H1 (cell line): ENCODE measurements around the gene PREX1. TPM values are rescaled to one million over a fixed set of nuclear protein-coding genes. Genes with fewer than 3 reads are reported as not detected.

Experiments used
- CTCF ChIA-PET: fragments of 300-600 bp; sonication (Branson Sonifier 250); formaldehyde crosslinking; loops from one replicate; lab custom pipeline; 2021; ENCODE audit not compliant: partially characterized antibody; lab: Charles Lee
- POLR2A ChIA-PET: fragments of 300-600 bp; sonication (Branson Sonifier 250); formaldehyde crosslinking; loops from one replicate; lab custom pipeline; 2021; ENCODE audit warnings: inconsistent platforms; ENCODE audit not compliant: partially characterized antibody; lab: Charles Lee
- DNase-seq, 2 experiments: peaks; one replicate each; pipeline versions ENCODE4 v3.0.0 to v3.0.0-alpha.2; 2010 to 2022; ENCODE audit warnings: low spot score in 2 of 2, low read depth in 1 of 2, mixed read lengths in 1 of 2
- FAIRE-seq: peaks from 2 replicates; lab custom pipeline; 2011; peaks lifted over from hg19 to GRCh38; lab: Jason Lieb, UNC
- H2AFZ ChIP-seq: 2 replicates; pipeline ENCODE4 v1.8.1; 2012; ENCODE audit warnings: low read length, inconsistent platforms
- H2AK5ac ChIP-seq: 2 replicates; pipeline ENCODE4 v1.6.1; 2013; ENCODE audit warnings: low read depth, low read length
- H2BK120ac ChIP-seq: replicated peaks from 2 replicates; pipeline ENCODE3; 2013; ENCODE audit warnings: low read depth, low read length, inconsistent platforms
- H2BK12ac ChIP-seq: 2 replicates; pipeline ENCODE4 v1.6.1; 2013; ENCODE audit warnings: low read depth, low read length
- H2BK15ac ChIP-seq: 2 replicates; pipeline ENCODE4 v1.6.1; 2013; ENCODE audit warnings: low read length
- H2BK20ac ChIP-seq: 2 replicates; pipeline ENCODE4 v1.6.1; 2013; ENCODE audit warnings: low read length
- H2BK5ac ChIP-seq: 2 replicates; pipeline ENCODE4 v1.6.1; 2013; ENCODE audit warnings: low read depth, low read length
- H3K14ac ChIP-seq: 2 replicates; pipeline ENCODE4 v1.6.1; 2013; ENCODE audit warnings: inconsistent platforms; ENCODE audit not compliant: insufficient read length
- H3K18ac ChIP-seq: 2 replicates; pipeline ENCODE4 v1.6.1; 2013; ENCODE audit warnings: low read length; ENCODE audit errors: extremely low read depth
- H3K23ac ChIP-seq: 2 replicates; pipeline ENCODE4 v1.6.1; 2013; ENCODE audit warnings: inconsistent platforms; ENCODE audit not compliant: insufficient read length
- H3K23me2 ChIP-seq: 2 replicates; pipeline ENCODE4 v1.6.1; 2013; ENCODE audit warnings: low read depth, low read length
- H3K27ac ChIP-seq: 2 replicates; pipeline ENCODE4 v1.6.1; 2011; ENCODE audit warnings: low read depth, low read length, inconsistent platforms
- H3K27me3 ChIP-seq, 4 experiments: replicated peaks in 1 of 4; 1 replicate in 1 of 4; 2 replicates in 3 of 4; pipeline versions ENCODE4 v1.6.1 to v1.8.1; 2011 to 2013; ENCODE audit warnings: low read length in 3 of 4, mild to moderate bottlenecking in 3 of 4, inconsistent platforms in 2 of 4, mixed read lengths in 2 of 4, moderate library complexity in 1 of 4; ENCODE audit not compliant: control insufficient read depth in 3 of 4, insufficient read depth in 3 of 4; ENCODE audit errors: extremely low read depth in 1 of 4
- H3K36me3 ChIP-seq, 4 experiments: 2 replicates each; pipeline versions ENCODE4 v1.6.1 to v1.8.1; 2011 to 2013; ENCODE audit warnings: mild to moderate bottlenecking in 4 of 4, low read length in 3 of 4, moderate library complexity in 2 of 4, control low read depth in 1 of 4, inconsistent platforms in 1 of 4; ENCODE audit not compliant: insufficient read depth in 4 of 4, control insufficient read depth in 2 of 4
- H3K4ac ChIP-seq: replicated peaks from 2 replicates; pipeline ENCODE3; 2013; ENCODE audit warnings: low read length, low read depth, mixed read lengths, inconsistent platforms; ENCODE audit not compliant: insufficient read length
- H3K4me1 ChIP-seq, 4 experiments: replicated peaks in 1 of 4; 1 replicate in 1 of 4; 2 replicates in 3 of 4; pipeline versions ENCODE4 v1.6.1 to v1.8.1; 2011 to 2013; ENCODE audit warnings: low read length in 3 of 4, inconsistent platforms in 2 of 4, mixed read lengths in 1 of 4; ENCODE audit not compliant: insufficient read depth in 4 of 4, control insufficient read depth in 3 of 4
- H3K4me2 ChIP-seq, 2 experiments: 2 replicates each; pipeline versions ENCODE4 v1.6.1 to v1.8.1; 2011 to 2013; ENCODE audit warnings: low read depth in 2 of 2, low read length in 2 of 2, control low read depth in 1 of 2, inconsistent platforms in 1 of 2, mild to moderate bottlenecking in 1 of 2; ENCODE audit not compliant: insufficient read depth in 1 of 2
- H3K4me3 ChIP-seq, 4 experiments: fragments of 200-600, 300-600 bp in 1 of 4; sonication (generic), shearing (Covaris generic), sonication (Bioruptor Twin) in 1 of 4; 2 replicates each; pipeline versions ENCODE4 v1.5.1 to v1.8.1; 2011 to 2016; ENCODE audit warnings: low read length in 4 of 4, low read depth in 3 of 4, control low read depth in 2 of 4, inconsistent platforms in 2 of 4, mild to moderate bottlenecking in 2 of 4, mixed read lengths in 1 of 4, moderate library complexity in 1 of 4; ENCODE audit not compliant: insufficient read depth in 2 of 4; ENCODE audit errors: extremely low read depth in 1 of 4
- H3K56ac ChIP-seq: replicated peaks from 2 replicates; pipeline ENCODE3; 2013; ENCODE audit warnings: low read depth, mild to moderate bottlenecking, mixed read lengths, low read length, inconsistent platforms; ENCODE audit not compliant: insufficient read length
- H3K79me1 ChIP-seq: 2 replicates; pipeline ENCODE4 v1.6.1; 2013; ENCODE audit warnings: low read depth, low read length, control low read depth
- H3K79me2 ChIP-seq, 2 experiments: 2 replicates each; pipeline versions ENCODE4 v1.6.1 to v1.8.1; 2012 to 2013; ENCODE audit warnings: low read length in 2 of 2, mild to moderate bottlenecking in 2 of 2, inconsistent platforms in 1 of 2; ENCODE audit not compliant: insufficient read depth in 2 of 2, control insufficient read depth in 1 of 2
- H3K9ac ChIP-seq, 4 experiments: replicated peaks in 1 of 4; 1 replicate in 1 of 4; 2 replicates in 3 of 4; pipeline versions ENCODE4 v1.6.1 to v1.8.1; 2011 to 2013; ENCODE audit warnings: low read depth in 3 of 4, low read length in 3 of 4, control low read depth in 2 of 4, mild to moderate bottlenecking in 2 of 4, moderate library complexity in 2 of 4, inconsistent platforms in 1 of 4; ENCODE audit errors: extremely low read depth in 1 of 4
- H3K9me3 ChIP-seq, 2 experiments: 2 replicates each; pipeline versions ENCODE4 v1.6.1 to v1.8.1; 2012 to 2013; ENCODE audit warnings: mild to moderate bottlenecking in 2 of 2, moderate library complexity in 2 of 2, control low read depth in 1 of 2, inconsistent platforms in 1 of 2, low read depth in 1 of 2, low read length in 1 of 2, mixed read lengths in 1 of 2; ENCODE audit not compliant: insufficient read depth in 2 of 2
- H4K20me1 ChIP-seq, 2 experiments: replicated peaks in 1 of 2; 2 replicates each; pipeline versions ENCODE3 to v1.8.1; 2011 to 2013; ENCODE audit warnings: inconsistent platforms in 2 of 2, low read length in 2 of 2, mild to moderate bottlenecking in 1 of 2; ENCODE audit not compliant: insufficient read depth in 2 of 2, control insufficient read depth in 1 of 2
- H4K5ac ChIP-seq: 2 replicates; pipeline ENCODE4 v1.6.1; 2013; ENCODE audit warnings: low read length, low read depth, mixed read lengths, inconsistent platforms; ENCODE audit not compliant: insufficient read length
- H4K8ac ChIP-seq: 2 replicates; pipeline ENCODE4 v1.8.0; 2013; ENCODE audit warnings: mild to moderate bottlenecking, moderate library complexity, low read length, inconsistent platforms; ENCODE audit not compliant: insufficient read depth; ENCODE audit errors: extremely low read depth
- H4K91ac ChIP-seq: replicated peaks from 2 replicates; pipeline ENCODE3; 2013; ENCODE audit warnings: low read length, mixed read lengths, inconsistent platforms; ENCODE audit not compliant: insufficient read length
- BRCA1 ChIP-seq: IDR thresholded peaks from 2 replicates; pipeline ENCODE4 v1.6.1; 2012; ENCODE audit warnings: low read depth, low read length, improper control_type of control experiment
- JUN ChIP-seq: IDR thresholded peaks from 2 replicates; pipeline ENCODE4 v1.6.1; 2011; ENCODE audit warnings: low read depth, mild to moderate bottlenecking, improper control_type of control experiment, low read length
- POLR2A ChIP-seq, 2 experiments: IDR thresholded peaks; 1 replicate in 1 of 2; 2 replicates in 1 of 2; pipeline ENCODE4 v1.6.1; 2011; ENCODE audit warnings: low read depth in 2 of 2, low read length in 2 of 2, mild to moderate bottlenecking in 2 of 2; ENCODE audit errors: control extremely low read depth in 1 of 2
- RAD21 ChIP-seq, 2 experiments: IDR thresholded peaks in 1 of 2; conservative IDR thresholded peaks in 1 of 2; 2 replicates each; pipeline ENCODE4 v1.6.1; 2011; ENCODE audit warnings: low read depth in 2 of 2, low read length in 2 of 2, improper control_type of control experiment in 1 of 2, inconsistent platforms in 1 of 2, mild to moderate bottlenecking in 1 of 2, moderate library complexity in 1 of 2
- RBBP5 ChIP-seq: IDR thresholded peaks from 2 replicates; pipeline ENCODE4 v1.7.1; 2012; ENCODE audit warnings: low read depth, mild to moderate bottlenecking, inconsistent platforms, low read length, moderate library complexity, borderline replicate concordance
- SAP30 ChIP-seq: fragments of 300-600 bp; sonication (generic); IDR thresholded peaks from 2 replicates; pipeline ENCODE4 v1.7.1; 2012; ENCODE audit warnings: low read length, moderate library complexity, mild to moderate bottlenecking, inconsistent platforms; ENCODE audit not compliant: insufficient read depth, insufficient replicate concordance
- SIRT6 ChIP-seq: IDR thresholded peaks from one replicate; pipeline ENCODE4 v1.7.1; 2012; ENCODE audit warnings: low read length, inconsistent platforms
- SRF ChIP-seq: IDR thresholded peaks from 2 replicates; pipeline ENCODE4 v1.6.1; 2011; ENCODE audit warnings: mild to moderate bottlenecking, low read depth, low read length, moderate library complexity
- TAF7 ChIP-seq: optimal IDR thresholded peaks from 2 replicates; pipeline ENCODE3; 2011; ENCODE audit warnings: low read depth, mild to moderate bottlenecking, inconsistent platforms, low read length, moderate library complexity, borderline replicate concordance
- TBP ChIP-seq: IDR thresholded peaks from 2 replicates; pipeline ENCODE4 v1.6.1; 2011; ENCODE audit warnings: low read depth, low read length, improper control_type of control experiment
- TCF12 ChIP-seq: IDR thresholded peaks from 2 replicates; pipeline ENCODE4 v1.6.1; 2011; ENCODE audit warnings: low read depth, mild to moderate bottlenecking, low read length
- ZNF274 ChIP-seq: IDR thresholded peaks from 2 replicates; pipeline ENCODE4 v1.7.0; 2012; ENCODE audit warnings: low read length, borderline replicate concordance; ENCODE audit errors: extremely low read depth
- WGBS, 2 experiments: shearing (Covaris generic) in 1 of 2; methylation state at CpG; one replicate each; pipeline versions ENCODE4 v1.1.6 to v1.1.7; 2013 to 2015; ENCODE audit warnings: low lambda C conversion rate in 2 of 2, mixed read lengths in 2 of 2, inconsistent platforms in 1 of 2, low coverage in 1 of 2, missing lambda C conversion rate in 1 of 2; ENCODE audit not compliant: insufficient replicate concordance in 2 of 2, insufficient coverage in 1 of 2, insufficient read length in 1 of 2; ENCODE audit errors: extremely low coverage in 1 of 2, missing lambda C conversion rate in 1 of 2; 5-methylcytosine and 5-hydroxymethylcytosine counted together
- polyA plus RNA-seq, 7 experiments: library from polyadenylated mRNA; depleted of rRNA in 3 of 7; stranded (reverse) in 5 of 7; unstranded in 2 of 7; fragments of >200 nt in 5 of 7; fragments of 200-250 nt in 2 of 7; gene quantifications; 1 replicate in 5 of 7; 2 replicates in 1 of 7; 4 replicates in 1 of 7; pipeline versions ENCODE4 v1.2.1 to v1.2.3, GENCODE V29; 2011 to 2013; ENCODE audit warnings: missing spikeins in 2 of 7, mixed read lengths in 2 of 7
- total RNA-seq: library from RNA; stranded (reverse); fragmentation: NEBNext Ultra II Directional; extraction: Animal tissue kit (Norgen Biotek cat#: 25700); gene quantifications from 2 replicates; pipeline ENCODE4 v1.2.1, GENCODE V29; 2021
- TF ChIP-seq, protein P1 (sequence below): IDR thresholded peaks from 2 replicates; pipeline ENCODE4 v1.6.1; 2012; ENCODE audit warnings: inconsistent platforms

The PREX1 gene
- total and polyA plus RNA-seq, 2 of the 8 experiments (the other 6 are each of a cell fraction or from before 2014, with no cell fraction given), result 10.7 to 12.8 TPM

- Histone ChIP-seq H3K27me3 (no peaks in the 10 kb centered on the region), H3K23ac (no peak overlapping the region), H3K36me3 (no peaks in the 10 kb centered on the region), H2BK20ac (no peak overlapping the region), H4K8ac (no peak overlapping the region), H3K23me2 (no peaks in the 10 kb centered on the region), H2AFZ (no peak overlapping the region), H3K4me3 (no peak overlapping the region), H2BK5ac (no peak overlapping the region), H4K20me1 (no peaks in the 10 kb centered on the region), H3K14ac (no peak overlapping the region), H3K9ac (no peak overlapping the region), H2BK120ac (no peak overlapping the region), H3K18ac (no peak overlapping the region), H3K4me1 (peaks cover 0 to 3% (median 0%) of the 10 kb centered on the region in 4 experiments; a peak in 1 of 7 replicates), H3K4ac (no peak overlapping the region), H4K91ac (no peak overlapping the region), H2BK12ac (no peak overlapping the region), H3K56ac (no peak overlapping the region), H3K79me1 (no peaks in the 10 kb centered on the region; the same call in 1 of the 2 replicates), H2AK5ac (no peak overlapping the region), H3K79me2 (no peaks in the 10 kb centered on the region), H3K27ac (no peak overlapping the region), H3K4me2 (no peak overlapping the region), H2BK15ac (0 out of 2 replicates have a peak overlapping the region, but pooled peaks have one; percentile 22), H3K9me3 (no peaks in the 10 kb centered on the region), H4K5ac (no peak overlapping the region)
- DNase-seq, result no peak
- FAIRE-seq, result no peak
- WGBS, 2 experiments, result 76% methylated on average over 2 of the region's 2 CpGs; no CpG with 5 or more reads in 1 of the 2 experiments
- CTCF ChIA-PET, result interaction anchor here (1.6 to 4.5 kb wide), 6 partner anchors 9 to 60 kb away, joined by 3 to 15 read pairs (median 6); no protein-coding TSS in a partner anchor
- POLR2A ChIA-PET, result interaction anchor here (1.6 kb wide), 1 partner anchor 111 kb away, joined by 4 read pairs; the partner anchor contains the start of gene PREX1
- TF ChIP-seq, protein P1, sequence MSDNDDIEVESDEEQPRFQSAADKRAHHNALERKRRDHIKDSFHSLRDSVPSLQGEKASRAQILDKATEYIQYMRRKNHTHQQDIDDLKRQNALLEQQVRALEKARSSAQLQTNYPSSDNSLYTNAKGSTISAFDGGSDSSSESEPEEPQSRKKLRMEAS, result no peak
- TF ChIP-seq RAD21 (IDR thresholded peaks at IDR 0.05 in 1 of 2, conservative IDR thresholded peaks at IDR 0.05 in 1 of 2; ENCODE audit: low read depth in 2 of 2, low read length in 2 of 2), result no peak
- no peak for TF ChIP-seq TBP
- TF ChIP-seq SIRT6, result no peak
- TF ChIP-seq TCF12, result no peak
- TF ChIP-seq TAF7, result no peak
- no peak for TF ChIP-seq BRCA1
- no peak for TF ChIP-seq SAP30
- TF ChIP-seq JUN, result no peak
- TF ChIP-seq POLR2A (IDR thresholded peaks at IDR 0.05; ENCODE audit: control extremely low read depth in 1 of 2, low read depth in 2 of 2, low read length in 2 of 2), result no peak
- TF ChIP-seq ZNF274, result no peak
- TF ChIP-seq RBBP5, result no peak
- no peak for TF ChIP-seq SRF
Measured at GRCh38 chr20:48717095-48717672, 110.6 kb downstream of the PREX1 start.
